Panc1 (cell line): Measurements from ENCODE around the gene AMOTL1. TPM values are rescaled to one million over a fixed set of nuclear protein-coding genes. Genes with fewer than 3 reads are reported as not detected.
"Not testable (repeated sequence)": the region's sequence is repeated elsewhere in the genome, so short reads cannot be mapped to it uniquely, and the experiment has no call there.

ENCODE experiments used
- ATAC-seq: fragments of 200-7000 bp; cut with Tn5 transposase; 2 replicates; pipeline ENCODE4 v1.9.1; 2020; ENCODE audit warnings: mild to moderate bottlenecking, moderate library complexity
- BruUV-seq: library from RNA; stranded (reverse); fragments of 400-500 nt; replicated peaks from 2 replicates; lab custom pipeline; 2021; lab: Mats Ljungman, UMichigan
- CTCF ChIA-PET: fragments of 300-600 bp; sonication (Branson Sonifier 250); formaldehyde crosslinking; loops from one replicate; lab custom pipeline; 2022; ENCODE audit warnings: antibody characterized with exemption; lab: Charles Lee
- POLR2A ChIA-PET: fragments of 300-600 bp; sonication (Branson Sonifier 250); formaldehyde crosslinking; loops from one replicate; lab custom pipeline; 2022; ENCODE audit warnings: antibody characterized with exemption; lab: Charles Lee
- DNase-seq: peaks from one replicate; pipeline ENCODE4 v3.0.0-alpha.2; 2010; ENCODE audit warnings: low read depth, low spot score
- H3K27ac ChIP-seq: 2 replicates; pipeline ENCODE4 v1.5.1; 2011; ENCODE audit warnings: mild to moderate bottlenecking, low read length, inconsistent platforms
- H3K27me3 ChIP-seq: fragments of 200-500 bp; sonication (Bioruptor generic); 2 replicates; pipeline ENCODE4 v1.6.0; 2014; ENCODE audit warnings: low read length, inconsistent platforms; ENCODE audit not compliant: control insufficient read depth, insufficient read depth
- H3K36me3 ChIP-seq: fragments of 200-500 bp; sonication (Bioruptor generic); 2 replicates; pipeline ENCODE4 v1.5.1; 2014; ENCODE audit warnings: inconsistent platforms, mild to moderate bottlenecking, low read length, moderate library complexity; ENCODE audit not compliant: control insufficient read depth, insufficient read depth
- H3K4me1 ChIP-seq: 2 replicates; pipeline ENCODE4 v1.5.1; 2011; ENCODE audit warnings: inconsistent platforms, mild to moderate bottlenecking, low read length, moderate library complexity; ENCODE audit not compliant: control insufficient read depth, insufficient read depth
- H3K4me3 ChIP-seq, 2 experiments: 2 replicates each; pipeline ENCODE4 v1.5.1; 2011 to 2012; ENCODE audit warnings: low read depth in 2 of 2, low read length in 2 of 2, mild to moderate bottlenecking in 2 of 2, inconsistent platforms in 1 of 2, moderate library complexity in 1 of 2
- H3K9me3 ChIP-seq: fragments of 200-500 bp; sonication (Bioruptor generic); 2 replicates; pipeline ENCODE4 v1.5.1; 2014; ENCODE audit warnings: low read depth, mild to moderate bottlenecking, inconsistent platforms, low read length, moderate library complexity; ENCODE audit not compliant: control insufficient read depth, insufficient read depth
- CTCF ChIP-seq: fragments of 450-650 bp; IDR thresholded peaks from 2 replicates; pipeline ENCODE4 v1.5.1; 2017; ENCODE audit warnings: mild to moderate bottlenecking
- POLR2AphosphoS5 ChIP-seq: IDR thresholded peaks from 2 replicates; pipeline ENCODE4 v1.6.1; 2012; ENCODE audit warnings: mild to moderate bottlenecking, low read depth, low read length, moderate library complexity
- REST ChIP-seq, 2 experiments: IDR thresholded peaks; 2 replicates each; pipeline ENCODE4 v1.6.1; 2011 to 2012; ENCODE audit warnings: low read depth in 2 of 2, control low read depth in 1 of 2, low read length in 1 of 2, mild to moderate bottlenecking in 1 of 2, moderate library complexity in 1 of 2; ENCODE audit not compliant: insufficient read depth in 1 of 2
- SIN3A ChIP-seq: IDR thresholded peaks from 2 replicates; pipeline ENCODE4 v1.6.1; 2012; ENCODE audit warnings: low read depth, mild to moderate bottlenecking, low read length, moderate library complexity, borderline replicate concordance; ENCODE audit not compliant: insufficient read depth
- TCF7L2 ChIP-seq: IDR thresholded peaks from 2 replicates; pipeline ENCODE4 v1.6.1; 2011; ENCODE audit warnings: mild to moderate bottlenecking, low read depth, low read length, inconsistent platforms
- in situ Hi-C: cut with HindIII; loops from 2 replicates; pipeline ENCODE4 v1.10.0; 2016; ENCODE audit warnings: low sequenced_read_pairs, low pct_unique_long_range_greater_than_20kb
- intact Hi-C: fragments of 100-400 bp; cut with micrococcal nuclease; formaldehyde crosslinking; loops from one replicate; pipeline ENCODE4 v1.10.0; 2022; ENCODE audit not compliant: unreplicated experiment
- total RNA-seq: library from RNA; stranded (reverse); gene quantifications from one replicate; pipeline ENCODE4 v1.2.1, GENCODE V29; 2021; ENCODE audit not compliant: unreplicated experiment

AMOTL1 gene
- total RNA-seq, 1 experiment from 2014 or later, result 16.0 TPM

GRCh38 chr11:94912806-94913205, 144.7 kb downstream of the AMOTL1 start:
- no peaks in the 10 kb centered on the region for H3K4me1 ChIP-seq
- no peak overlapping the region for H3K4me3 ChIP-seq
- intact Hi-C loops (no loop called here), in situ Hi-C loops (no loop called here)
- H3K9me3 ChIP-seq, result no peaks in the 10 kb centered on the region
- no peak overlapping the region for H3K27ac ChIP-seq
- DNase-seq, result no peak
- H3K27me3 ChIP-seq, result peaks cover 5% of the 10 kb centered on the region
- ChIA-PET POLR2A (no interaction called here), CTCF (no interaction called here)
- no TSS peak for BruUV-seq
- H3K36me3 ChIP-seq, result no peaks in the 10 kb centered on the region
- ATAC-seq, result no peak
- no peak for TF ChIP-seq POLR2AphosphoS5
- TF ChIP-seq TCF7L2, result no peak
- no peak for TF ChIP-seq CTCF
- no peak for TF ChIP-seq SIN3A
- TF ChIP-seq REST (IDR thresholded peaks at IDR 0.05; ENCODE audit: insufficient read depth in 1 of 2, low read depth in 2 of 2, low read length in 1 of 2), result no peak

GRCh38 chr11:94913718-94914394, 145.7 kb downstream of the AMOTL1 start:
- POLR2A ChIA-PET, result not testable (repeated sequence)

GRCh38 chr11:94920311-94920710, 152.2 kb downstream of the AMOTL1 start:
- no TSS peak for BruUV-seq

More at GRCh38 chr11:94913718-94914394, 145.7 kb downstream of the AMOTL1 start:
- ATAC-seq, intact Hi-C loops, H3K36me3 ChIP-seq, DNase-seq, H3K9me3 ChIP-seq, H3K4me3 ChIP-seq, in situ Hi-C loops, BruUV-seq, H3K27me3 ChIP-seq, H3K27ac ChIP-seq, H3K4me1 ChIP-seq, CTCF ChIA-PET: not testable (repeated sequence)

More at GRCh38 chr11:94920311-94920710, 152.2 kb downstream of the AMOTL1 start:
- no peak for ATAC-seq
- Histone ChIP-seq H3K27ac (no peak overlapping the region), H3K36me3 (no peaks in the 10 kb centered on the region), H3K4me1 (no peaks in the 10 kb centered on the region), H3K4me3 (no peak overlapping the region), H3K27me3 (peaks cover 7% of the 10 kb centered on the region), H3K9me3 (no peaks in the 10 kb centered on the region)
- DNase-seq, result no peak
- TF ChIP-seq REST (IDR thresholded peaks at IDR 0.05; ENCODE audit: insufficient read depth in 1 of 2, low read depth in 2 of 2, low read length in 1 of 2), result no peak
- TF ChIP-seq SIN3A, result no peak
- TF ChIP-seq TCF7L2, result no peak
- in situ Hi-C loops (no loop called here), intact Hi-C loops (no loop called here)
- ChIA-PET CTCF (no interaction called here), POLR2A (no interaction called here)
